ENCODE data around the gene SLC11A2.

The SLC11A2 gene

DNA sequence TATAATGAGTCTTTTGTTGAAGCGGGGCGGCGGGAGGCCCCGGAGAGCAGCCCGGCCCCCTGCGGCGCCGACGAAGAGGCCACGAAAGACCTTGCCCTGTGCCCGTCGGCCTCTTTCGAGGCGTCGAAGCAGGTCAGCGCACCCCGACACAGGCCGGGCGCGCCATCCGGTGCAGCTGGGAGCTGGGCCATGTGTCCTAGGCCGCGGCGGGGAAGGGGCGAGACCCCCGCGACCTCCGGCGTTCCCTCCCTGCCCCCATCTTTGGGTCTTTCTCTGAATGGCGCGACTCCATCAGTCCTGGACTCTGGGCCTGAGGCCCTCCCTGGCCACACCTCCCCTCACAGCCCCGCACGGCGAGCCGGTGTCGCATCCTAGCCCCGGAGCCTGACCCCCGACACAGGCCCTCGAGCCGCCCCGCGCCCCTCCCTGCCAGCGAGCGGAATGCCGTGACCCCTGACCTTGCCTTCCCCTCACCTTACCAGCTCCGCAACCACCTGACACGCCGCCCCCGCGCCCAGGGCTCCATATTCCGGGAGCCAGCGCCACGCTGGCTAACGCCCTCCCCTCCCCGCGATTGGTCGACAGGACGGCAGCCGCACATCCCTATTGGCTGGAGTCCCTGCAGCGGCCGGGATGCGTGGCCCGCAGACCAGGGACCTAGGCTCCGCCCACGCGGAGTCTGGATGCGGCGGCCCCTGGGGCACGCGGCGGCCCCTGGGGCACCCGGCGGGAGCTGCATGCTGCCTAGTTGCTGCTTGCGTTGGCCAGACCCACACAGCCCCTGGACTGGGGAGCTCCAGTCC is at the start of gene SLC11A2:
Gene SLC11A2, minus strand, starts transcription at position 549 of the 803 bp plus-strand sequence. CDS start 15,656 bp downstream, outside the sequence.
- peak; percentile 87 for DNase-seq

GRCh38 chr12:51075390-51075789 is 49.2 kb upstream of the SLC11A2 start:
- DNase-seq: no peak

DNA sequence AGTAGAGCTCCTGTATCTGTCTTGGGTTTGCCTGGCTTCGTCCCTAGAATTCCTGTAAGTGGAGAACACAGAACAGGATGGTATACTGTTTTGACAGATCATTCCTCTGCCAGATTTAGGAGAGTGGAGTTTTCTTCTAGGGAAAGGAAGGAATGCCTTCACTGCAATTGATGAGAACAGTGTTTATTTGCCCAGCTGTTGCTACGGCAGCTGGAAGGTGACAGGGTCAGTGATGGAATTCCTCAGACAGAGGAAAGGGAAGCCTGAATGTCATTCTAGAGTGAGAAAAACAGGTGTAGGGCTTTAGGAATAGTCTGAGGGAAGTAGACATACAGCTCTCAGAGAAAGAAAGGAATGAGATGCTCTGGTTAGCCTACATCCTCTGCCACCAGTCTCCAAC is 45.5 kb upstream of the SLC11A2 start:
- no peak for DNase-seq

DNA sequence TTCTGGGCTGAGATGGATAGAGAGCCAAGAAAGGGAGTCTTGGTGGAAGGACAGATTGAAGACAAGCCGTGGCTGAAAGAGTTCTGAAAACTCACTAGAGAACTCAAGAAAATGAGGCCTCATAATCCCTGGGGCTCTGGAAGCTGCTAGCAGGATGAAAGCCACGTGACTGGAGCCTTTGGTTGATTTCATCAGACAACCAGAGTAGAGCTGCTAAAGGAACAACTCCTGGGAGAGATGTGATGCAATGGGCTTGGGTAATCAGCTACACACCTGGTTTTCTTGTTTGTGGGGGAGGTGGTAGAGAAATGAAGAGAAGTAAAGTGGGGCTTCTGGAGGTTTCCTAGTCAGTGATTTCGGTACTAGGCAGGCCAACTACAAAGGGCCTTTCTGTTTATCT is 43.8 kb upstream of the SLC11A2 start:
- DNase-seq: no peak

GRCh38 chr12:51067771-51068170 is 41.6 kb upstream of the SLC11A2 start:
- DNase-seq: no peak

DNA sequence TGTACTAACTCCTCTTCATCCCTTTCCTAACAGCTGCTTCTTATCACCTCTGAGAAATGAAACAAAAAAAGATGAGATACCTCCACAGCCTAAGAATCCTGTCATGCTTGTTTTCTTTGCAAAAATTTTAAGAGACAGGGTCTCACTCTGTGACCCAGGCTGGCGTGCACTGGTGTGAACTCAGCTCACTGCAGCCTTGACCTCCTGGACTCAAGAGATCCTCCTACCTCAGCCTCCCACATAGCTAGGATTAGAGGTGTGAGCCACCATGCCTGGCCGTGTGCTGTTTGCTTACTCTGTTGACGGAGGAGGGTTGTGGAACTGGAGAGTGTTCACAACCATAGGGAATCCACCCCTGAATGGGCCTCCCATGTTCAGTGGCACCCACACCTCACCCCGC is 41.0 kb upstream of the SLC11A2 start:
- no peak for DNase-seq

GRCh38 chr12:51065530-51065929 is 39.3 kb upstream of the SLC11A2 start:
- DNase-seq: no peak

GRCh38 chr12:51062631-51063397 is 36.6 kb upstream of the SLC11A2 start:
- no peak for DNase-seq

DNA sequence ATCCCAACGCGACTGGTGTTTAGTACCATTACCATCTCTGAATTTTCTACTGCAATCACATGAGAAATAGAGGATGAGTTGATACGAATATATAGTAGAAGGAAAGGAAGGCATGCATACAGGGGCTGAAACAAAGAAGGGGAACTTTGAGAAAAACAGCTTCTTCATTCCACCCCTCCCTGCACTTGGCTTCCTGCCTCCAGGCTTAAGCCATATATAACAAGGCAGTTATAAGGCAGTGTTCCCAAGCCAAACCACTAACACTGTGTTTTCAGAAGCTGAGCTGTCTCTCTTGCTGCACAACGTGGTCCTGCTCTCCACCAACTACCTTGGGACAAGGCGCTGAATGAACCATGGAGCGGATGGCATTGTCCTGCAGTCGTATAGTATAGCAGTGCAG is 32.9 kb upstream of the SLC11A2 start:
- DNase-seq: no peak

GRCh38 chr12:51056242-51056641 is 30.1 kb upstream of the SLC11A2 start:
- no peak for DNase-seq

GRCh38 chr12:51055060-51055459 is 28.9 kb upstream of the SLC11A2 start:
- no peak for DNase-seq

- DNase-seq: no peak
These were observed 25.6 kb upstream of the SLC11A2 start for GRCh38 chr12:51051787-51052186.

DNA sequence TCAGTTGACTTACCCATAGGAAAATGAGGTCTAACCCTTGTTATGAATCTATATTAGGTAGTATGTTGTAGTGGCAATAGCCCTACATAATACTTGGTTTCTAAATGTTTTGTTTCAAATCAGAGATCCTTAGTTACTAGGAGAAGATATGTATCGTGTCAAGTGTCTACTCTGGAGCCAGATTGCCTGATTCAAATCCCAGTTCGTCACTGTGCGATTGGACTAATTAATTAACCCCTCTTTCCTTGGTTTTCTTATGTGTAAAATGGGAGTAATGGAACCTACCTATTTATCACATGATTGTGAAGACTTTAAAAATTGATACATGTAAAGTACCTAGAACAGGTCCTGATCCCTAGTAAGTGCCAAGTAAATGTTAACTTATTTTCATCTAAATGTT is 23.3 kb upstream of the SLC11A2 start:
- no peak for DNase-seq

GRCh38 chr12:51048661-51049251 is 22.6 kb upstream of the SLC11A2 start:
- no peak for DNase-seq

DNA sequence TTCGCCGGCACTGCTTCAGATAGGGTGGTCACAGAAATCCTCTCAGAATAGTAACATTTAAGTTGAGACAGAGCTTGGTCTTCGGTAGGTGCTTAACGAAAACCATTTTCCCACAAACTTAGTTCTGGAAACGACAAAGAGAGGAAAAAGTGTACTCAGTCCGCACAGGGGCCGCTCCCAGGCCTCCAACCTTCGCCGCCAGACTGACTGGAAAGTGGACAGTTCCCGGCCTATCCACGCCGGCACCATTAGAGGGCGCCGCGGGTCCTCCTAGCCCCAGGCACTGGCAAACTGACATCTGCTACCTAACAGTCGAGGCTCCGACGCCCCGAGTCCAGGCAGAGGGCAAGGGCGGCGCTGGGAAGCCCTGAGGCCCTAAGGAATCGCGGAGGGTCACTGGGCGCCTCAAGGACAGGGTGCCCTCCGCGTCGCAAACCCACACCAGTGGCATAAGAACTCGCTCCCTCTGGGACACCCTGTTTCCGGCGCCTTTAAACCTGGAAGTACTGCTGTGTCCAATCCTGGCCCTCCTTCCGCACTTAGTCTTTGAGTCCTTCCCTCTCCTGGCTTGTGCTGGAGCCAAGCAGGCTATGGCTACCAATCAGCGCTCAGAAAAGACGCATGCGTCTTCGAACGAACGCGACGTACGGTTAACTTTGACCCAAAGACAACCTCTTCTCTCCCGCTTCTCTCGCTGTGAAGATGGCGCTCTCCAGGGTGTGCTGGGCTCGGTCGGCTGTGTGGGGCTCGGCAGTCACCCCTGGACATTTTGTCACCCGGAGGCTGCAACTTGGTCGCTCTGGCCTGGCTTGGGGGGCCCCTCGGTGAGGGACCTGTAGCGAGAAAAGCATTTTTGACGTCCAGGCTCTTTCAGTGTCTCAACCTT is 21.7 kb upstream of the SLC11A2 start, which contains the start of gene LETMD1:
Gene LETMD1, plus strand, starts transcription at position 673 of the 886 bp plus-strand sequence. Its CDS starts 30 bp downstream, at position 703.
- peak; percentile 98 for DNase-seq

GRCh38 chr12:51036279-51036678 is 10.1 kb upstream of the SLC11A2 start:
- DNase-seq: no peak

GRCh38 chr12:51033457-51034089 is 7.4 kb upstream of the SLC11A2 start:
- no peak for DNase-seq

- no peak for DNase-seq
These were observed 6.9 kb upstream of the SLC11A2 start for GRCh38 chr12:51033048-51033447.

GRCh38 chr12:51028813-51029150 is 2.6 kb upstream of the SLC11A2 start:
- DNase-seq: no peak

- DNase-seq: peak; percentile 68
These were observed 2.1 kb upstream of the SLC11A2 start for GRCh38 chr12:51028126-51028812.

DNA sequence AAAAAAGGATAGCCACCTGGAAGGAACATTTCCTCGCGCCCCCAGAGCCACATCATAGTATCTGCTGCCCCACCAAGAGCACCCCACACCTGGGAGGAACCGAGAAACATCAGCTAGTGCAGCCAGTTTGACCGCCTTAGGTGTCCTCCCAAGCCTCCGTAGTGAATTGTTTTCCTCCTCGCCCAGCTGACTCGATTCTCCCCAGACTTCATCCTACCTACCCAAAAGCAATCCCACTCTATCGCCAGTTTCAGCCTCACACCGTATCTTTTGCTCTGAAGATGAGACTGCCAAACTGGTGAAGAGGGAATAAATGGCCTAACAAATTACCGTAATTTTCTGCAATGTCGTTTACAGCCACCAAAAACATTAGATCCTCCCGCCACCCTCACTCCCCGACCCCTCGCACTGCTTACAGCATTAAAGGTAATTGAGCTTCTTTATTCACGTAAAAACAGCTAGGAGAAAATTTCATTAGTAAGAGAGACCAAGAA is 1.2 kb upstream of the SLC11A2 start:
- no peak for DNase-seq
